ENCODE results near the gene PDZD2.

PDZD2 gene

GRCh38 chr5:31924005-31924404 is 285.1 kb downstream of the PDZD2 start:
- TF ChIP-seq SUZ12 (IDR thresholded peaks at IDR 0.05; ENCODE audit: extremely low read depth, insufficient read depth, insufficient read length) = no peak
- TF ChIP-seq ZNF274 (IDR thresholded peaks at IDR 0.05; ENCODE audit: low read depth, low read length) = no peak
- TF ChIP-seq YY1 (IDR thresholded peaks at IDR 0.05; ENCODE audit: insufficient read depth, insufficient read length) = no peak
- no peak for DNase-seq (ENCODE audit: low read depth, low spot score)
- Histone ChIP-seq H3K9ac (ENCODE audit: insufficient read length, low read depth) (no peak overlapping the region), H3K4me1 (ENCODE audit: insufficient read depth, insufficient read length) (no peaks in the 10 kb centered on the region), H3K36me3 (ENCODE audit: insufficient read depth, insufficient read length, low read length) (no peaks in the 10 kb centered on the region), H3K4me3 (ENCODE audit: insufficient read length, low read depth) (no peak overlapping the region), H3K9me3 (ENCODE audit: insufficient read depth, low read length) (no peaks in the 10 kb centered on the region), H3K27me3 (ENCODE audit: insufficient read depth, insufficient read length) (no peaks in the 10 kb centered on the region)

GRCh38 chr5:31931874-31932273 is 292.9 kb downstream of the PDZD2 start:
- Histone ChIP-seq H3K9ac (ENCODE audit: insufficient read length, low read depth) (no peak overlapping the region), H3K27me3 (ENCODE audit: insufficient read depth, insufficient read length) (no peaks in the 10 kb centered on the region), H3K36me3 (ENCODE audit: insufficient read depth, insufficient read length, low read length) (no peaks in the 10 kb centered on the region), H3K4me3 (ENCODE audit: insufficient read length, low read depth) (no peak overlapping the region), H3K4me1 (ENCODE audit: insufficient read depth, insufficient read length) (no peaks in the 10 kb centered on the region), H3K9me3 (ENCODE audit: insufficient read depth, low read length) (no peaks in the 10 kb centered on the region)
- DNase-seq (ENCODE audit: low read depth, low spot score) = no peak
- TF ChIP-seq YY1 (IDR thresholded peaks at IDR 0.05; ENCODE audit: insufficient read depth, insufficient read length) (no peak), ZNF274 (IDR thresholded peaks at IDR 0.05; ENCODE audit: low read depth, low read length) (no peak), SUZ12 (IDR thresholded peaks at IDR 0.05; ENCODE audit: extremely low read depth, insufficient read depth, insufficient read length) (no peak)

GRCh38 chr5:31934156-31934555 is 295.2 kb downstream of the PDZD2 start:
- no peaks in the 10 kb centered on the region for H3K27me3 ChIP-seq (ENCODE audit: insufficient read depth, insufficient read length)
- TF ChIP-seq SUZ12 (IDR thresholded peaks at IDR 0.05; ENCODE audit: extremely low read depth, insufficient read depth, insufficient read length) (no peak), ZNF274 (IDR thresholded peaks at IDR 0.05; ENCODE audit: low read depth, low read length) (no peak), YY1 (IDR thresholded peaks at IDR 0.05; ENCODE audit: insufficient read depth, insufficient read length) (no peak)

GRCh38 chr5:31935496-31936369 is 296.8 kb downstream of the PDZD2 start:
- Histone ChIP-seq H3K4me1 (ENCODE audit: insufficient read depth, insufficient read length) (no peaks in the 10 kb centered on the region), H3K4me3 (ENCODE audit: insufficient read length, low read depth) (no peak overlapping the region), H3K27me3 (ENCODE audit: insufficient read depth, insufficient read length) (no peaks in the 10 kb centered on the region), H3K9ac (ENCODE audit: insufficient read length, low read depth) (no peak overlapping the region), H3K36me3 (ENCODE audit: insufficient read depth, insufficient read length, low read length) (no peaks in the 10 kb centered on the region), H3K9me3 (ENCODE audit: insufficient read depth, low read length) (no peaks in the 10 kb centered on the region)
- DNase-seq (ENCODE audit: low read depth, low spot score) = no peak
- TF ChIP-seq ZNF274 (IDR thresholded peaks at IDR 0.05; ENCODE audit: low read depth, low read length) (no peak), SUZ12 (IDR thresholded peaks at IDR 0.05; ENCODE audit: extremely low read depth, insufficient read depth, insufficient read length) (no peak), YY1 (IDR thresholded peaks at IDR 0.05; ENCODE audit: insufficient read depth, insufficient read length) (no peak)

More at GRCh38 chr5:31934156-31934555, 295.2 kb downstream of the PDZD2 start:
- Histone ChIP-seq H3K9ac (ENCODE audit: insufficient read length, low read depth) (no peak overlapping the region), H3K9me3 (ENCODE audit: insufficient read depth, low read length) (no peaks in the 10 kb centered on the region), H3K36me3 (ENCODE audit: insufficient read depth, insufficient read length, low read length) (no peaks in the 10 kb centered on the region), H3K4me1 (ENCODE audit: insufficient read depth, insufficient read length) (no peaks in the 10 kb centered on the region), H3K4me3 (ENCODE audit: insufficient read length, low read depth) (no peak overlapping the region)
- DNase-seq (ENCODE audit: low read depth, low spot score) = no peak

GRCh38 chr5:31936683-31937082 is 297.8 kb downstream of the PDZD2 start:
- Histone ChIP-seq H3K27me3 (ENCODE audit: insufficient read depth, insufficient read length) (no peaks in the 10 kb centered on the region), H3K36me3 (ENCODE audit: insufficient read depth, insufficient read length, low read length) (no peaks in the 10 kb centered on the region), H3K9ac (ENCODE audit: insufficient read length, low read depth) (no peak overlapping the region), H3K4me3 (ENCODE audit: insufficient read length, low read depth) (no peak overlapping the region), H3K9me3 (ENCODE audit: insufficient read depth, low read length) (no peaks in the 10 kb centered on the region), H3K4me1 (ENCODE audit: insufficient read depth, insufficient read length) (no peaks in the 10 kb centered on the region)
- TF ChIP-seq SUZ12 (IDR thresholded peaks at IDR 0.05; ENCODE audit: extremely low read depth, insufficient read depth, insufficient read length) (no peak), ZNF274 (IDR thresholded peaks at IDR 0.05; ENCODE audit: low read depth, low read length) (no peak), YY1 (IDR thresholded peaks at IDR 0.05; ENCODE audit: insufficient read depth, insufficient read length) (no peak)
- no peak for DNase-seq (ENCODE audit: low read depth, low spot score)

GRCh38 chr5:31937226-31937625 is 298.3 kb downstream of the PDZD2 start:
- Histone ChIP-seq H3K36me3 (ENCODE audit: insufficient read depth, insufficient read length, low read length) (no peaks in the 10 kb centered on the region), H3K9ac (ENCODE audit: insufficient read length, low read depth) (no peak overlapping the region), H3K4me3 (ENCODE audit: insufficient read length, low read depth) (no peak overlapping the region), H3K4me1 (ENCODE audit: insufficient read depth, insufficient read length) (no peaks in the 10 kb centered on the region), H3K9me3 (ENCODE audit: insufficient read depth, low read length) (no peaks in the 10 kb centered on the region), H3K27me3 (ENCODE audit: insufficient read depth, insufficient read length) (no peaks in the 10 kb centered on the region)
- DNase-seq (ENCODE audit: low read depth, low spot score) = no peak
- no peak for TF ChIP-seq ZNF274 (IDR thresholded peaks at IDR 0.05; ENCODE audit: low read depth, low read length)
- TF ChIP-seq YY1 (IDR thresholded peaks at IDR 0.05; ENCODE audit: insufficient read depth, insufficient read length) = no peak
- TF ChIP-seq SUZ12 (IDR thresholded peaks at IDR 0.05; ENCODE audit: extremely low read depth, insufficient read depth, insufficient read length) = no peak

- no peaks in the 10 kb centered on the region for H3K27me3 ChIP-seq (ENCODE audit: insufficient read depth, insufficient read length)
- no peak for TF ChIP-seq SUZ12 (IDR thresholded peaks at IDR 0.05; ENCODE audit: extremely low read depth, insufficient read depth, insufficient read length)
- TF ChIP-seq YY1 (IDR thresholded peaks at IDR 0.05; ENCODE audit: insufficient read depth, insufficient read length) = no peak
- no peak for TF ChIP-seq ZNF274 (IDR thresholded peaks at IDR 0.05; ENCODE audit: low read depth, low read length)
- H3K4me1 ChIP-seq (ENCODE audit: insufficient read depth, insufficient read length) = no peaks in the 10 kb centered on the region
- no peak overlapping the region for H3K9ac ChIP-seq (ENCODE audit: insufficient read length, low read depth)
- no peak overlapping the region for H3K4me3 ChIP-seq (ENCODE audit: insufficient read length, low read depth)
- H3K36me3 ChIP-seq (ENCODE audit: insufficient read depth, insufficient read length, low read length) = no peaks in the 10 kb centered on the region
- DNase-seq (ENCODE audit: low read depth, low spot score) = no peak
- no peaks in the 10 kb centered on the region for H3K9me3 ChIP-seq (ENCODE audit: insufficient read depth, low read length)
These were observed 298.8 kb downstream of the PDZD2 start for GRCh38 chr5:31937703-31938102.

All from NT2/D1 (cell line).